WTC11 (cell line): ENCODE measurements around the gene RBFOX1. TPM values are rescaled to one million over a fixed set of nuclear protein-coding genes. Genes with fewer than 3 reads are reported as not detected.

Source experiments
- ATAC-seq: fragments of 200-7000 bp; cut with Tn5 transposase; 2 replicates; pipeline ENCODE4 v1.10.0; 2021; ENCODE audit warnings: mild to moderate bottlenecking, moderate library complexity
- CTCF ChIA-PET: fragments of 300-600 bp; sonication (Branson Sonifier 250); formaldehyde crosslinking; loops from one replicate; lab custom pipeline; 2021; ENCODE audit warnings: antibody characterized with exemption; lab: Charles Lee
- POLR2A ChIA-PET: fragments of 350-600 bp; sonication (Branson Sonifier 250); formaldehyde crosslinking; loops from one replicate; lab custom pipeline; 2021; ENCODE audit warnings: antibody characterized with exemption; lab: Charles Lee
- DNase-seq: peaks from one replicate; pipeline ENCODE4 v3.0.0; 2021; ENCODE audit warnings: low spot score
- H3K27ac Mint-ChIP-seq: 2 replicates; pipeline ENCODE4 v1.8.0; 2021; ENCODE audit warnings: mixed read lengths
- H3K27me3 Mint-ChIP-seq: 2 replicates; pipeline ENCODE4 v1.8.0; 2021; ENCODE audit warnings: low read depth, mild to moderate bottlenecking, moderate library complexity, mixed read lengths
- H3K36me3 Mint-ChIP-seq: 2 replicates; pipeline ENCODE4 v1.8.0; 2021; ENCODE audit warnings: mixed read lengths
- H3K4me1 Mint-ChIP-seq: 2 replicates; pipeline ENCODE4 v1.8.0; 2022; ENCODE audit warnings: mixed read lengths
- H3K4me3 Mint-ChIP-seq: 2 replicates; pipeline ENCODE4 v1.8.0; 2021; ENCODE audit warnings: mild to moderate bottlenecking, moderate library complexity, mixed read lengths
- H3K9me3 Mint-ChIP-seq: 2 replicates; pipeline ENCODE4 v1.8.0; 2021; ENCODE audit warnings: mixed read lengths
- ATF1 ChIP-seq: sonication (generic); formaldehyde crosslinking; IDR thresholded peaks from 2 replicates; pipeline ENCODE4 v1.8.1; 2023; ENCODE audit warnings: mild to moderate bottlenecking, moderate library complexity, missing genetic modification reagents
- ESRRA ChIP-seq: sonication (generic); formaldehyde crosslinking; IDR thresholded peaks from 2 replicates; pipeline ENCODE4 v1.8.1; 2022; ENCODE audit warnings: mild to moderate bottlenecking, missing genetic modification reagents, borderline replicate concordance
- GRHL2 ChIP-seq: fragments of 250-450 bp; sonication (Bioruptor Pico); IDR thresholded peaks from 2 replicates; pipeline ENCODE4 v1.8.0; 2022; ENCODE audit warnings: mild to moderate bottlenecking, moderate library complexity; ENCODE audit not compliant: insufficient replicate concordance, severe bottlenecking
- NR1H2 ChIP-seq: sonication (generic); formaldehyde crosslinking; IDR thresholded peaks from 2 replicates; pipeline ENCODE4 v1.9.0; 2021; ENCODE audit warnings: mild to moderate bottlenecking, moderate library complexity, missing genetic modification reagents
- SMAD3 ChIP-seq: sonication (generic); formaldehyde crosslinking; IDR thresholded peaks from 2 replicates; pipeline ENCODE4 v1.8.0; 2022; ENCODE audit warnings: missing genetic modification reagents, mild to moderate bottlenecking, borderline replicate concordance
- TP53 ChIP-seq: sonication (generic); formaldehyde crosslinking; IDR thresholded peaks from 2 replicates; pipeline ENCODE4 v1.8.1; 2023; ENCODE audit warnings: mild to moderate bottlenecking, missing genetic modification reagents
- total RNA-seq: library from RNA; stranded (reverse); gene quantifications from 3 replicates; pipeline ENCODE4 v1.2.3, GENCODE V29; 2021
- TF ChIP-seq, protein P1 (sequence below): sonication (generic); formaldehyde crosslinking; IDR thresholded peaks from 2 replicates; pipeline ENCODE4 v1.8.0; 2022; ENCODE audit warnings: mild to moderate bottlenecking, missing genetic modification reagents
- TF ChIP-seq, protein P2 (sequence below): sonication (generic); formaldehyde crosslinking; IDR thresholded peaks from 2 replicates; pipeline ENCODE4 v1.8.1; 2023; ENCODE audit warnings: mild to moderate bottlenecking, moderate library complexity, missing genetic modification reagents
- TF ChIP-seq, protein P3 (sequence below): sonication (generic); formaldehyde crosslinking; IDR thresholded peaks from 2 replicates; pipeline ENCODE4 v1.8.0; 2023; ENCODE audit warnings: mild to moderate bottlenecking, missing genetic modification reagents
- TF ChIP-seq, protein P4 (sequence below): sonication (generic); formaldehyde crosslinking; IDR thresholded peaks from 2 replicates; pipeline ENCODE4 v1.8.0; 2023; ENCODE audit warnings: missing genetic modification reagents
- TF ChIP-seq, protein P5 (sequence below): sonication (generic); formaldehyde crosslinking; IDR thresholded peaks from 2 replicates; pipeline ENCODE4 v1.8.0; 2022; ENCODE audit warnings: mild to moderate bottlenecking, missing genetic modification reagents
- TF ChIP-seq, protein P6 (sequence below): sonication (generic); formaldehyde crosslinking; IDR thresholded peaks from 2 replicates; pipeline ENCODE4 v1.8.0; 2023; ENCODE audit warnings: missing genetic modification reagents, mild to moderate bottlenecking, borderline replicate concordance
- TF ChIP-seq, protein P7 (sequence below): sonication (generic); formaldehyde crosslinking; IDR thresholded peaks from 2 replicates; pipeline ENCODE4 v1.8.1; 2022; ENCODE audit warnings: low read depth, missing genetic modification reagents, borderline replicate concordance
- TF ChIP-seq, protein P8 (sequence below): sonication (generic); formaldehyde crosslinking; IDR thresholded peaks from 2 replicates; pipeline ENCODE4 v1.8.1; 2023; ENCODE audit warnings: mild to moderate bottlenecking, missing genetic modification reagents, borderline replicate concordance

RBFOX1 gene
- total RNA-seq, 1 experiment from 2014 or later = 1.1 TPM

DNA sequence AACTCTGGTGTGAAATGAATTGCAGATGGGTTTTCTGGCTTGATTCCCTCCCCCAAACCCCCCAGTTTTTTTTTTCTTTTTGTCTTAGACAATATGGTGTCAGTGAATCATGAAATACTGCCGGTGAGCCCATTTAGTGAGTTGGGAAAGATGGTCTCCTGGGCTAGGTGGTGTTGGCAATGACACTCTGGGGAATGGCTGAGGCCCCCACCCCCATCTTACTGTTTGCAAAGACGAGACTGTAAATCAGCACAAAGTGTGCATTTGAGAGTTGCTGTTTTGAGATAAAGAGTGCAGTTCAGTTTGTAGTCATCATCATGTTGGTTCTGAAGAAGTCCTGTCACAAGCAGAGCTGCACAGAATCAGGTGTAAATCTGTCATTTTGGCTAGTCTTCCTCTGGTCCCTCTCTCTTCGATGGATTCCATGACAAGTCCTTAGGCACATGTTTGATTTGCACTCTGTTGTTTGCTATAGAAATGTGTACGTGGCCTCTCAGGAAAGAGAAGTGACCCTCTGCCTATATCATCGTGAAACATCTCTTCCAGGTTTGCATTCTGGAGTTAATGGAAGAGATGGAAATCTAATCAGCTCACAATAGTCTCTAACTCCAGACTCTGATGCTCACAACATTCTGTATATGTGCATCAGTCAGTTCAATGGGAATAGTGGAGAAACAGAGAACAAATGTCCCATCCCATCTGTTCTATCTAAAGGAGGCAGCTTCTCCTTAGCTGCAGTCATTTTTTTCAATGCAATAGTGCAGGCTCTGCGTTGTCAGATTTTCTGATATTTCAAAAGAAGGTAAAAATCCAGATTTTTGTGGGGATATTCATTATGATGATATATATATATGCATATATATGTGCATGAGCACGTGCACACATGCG, 34.6 kb downstream of the RBFOX1 start:
- peaks cover 70% of the 10 kb centered on the region for H3K36me3 Mint-ChIP-seq
- H3K27me3 Mint-ChIP-seq = peaks cover 15% of the 10 kb centered on the region
- DNase-seq (no peak), ATAC-seq (no peak)
- H3K9me3 Mint-ChIP-seq = peaks cover 50% of the 10 kb centered on the region
- ChIA-PET CTCF (no interaction called here), POLR2A (no interaction called here)
- no peak overlapping the region for H3K4me3 Mint-ChIP-seq
- no peak overlapping the region for H3K27ac Mint-ChIP-seq
- no peaks in the 10 kb centered on the region for H3K4me1 Mint-ChIP-seq
- TF ChIP-seq, protein P1, sequence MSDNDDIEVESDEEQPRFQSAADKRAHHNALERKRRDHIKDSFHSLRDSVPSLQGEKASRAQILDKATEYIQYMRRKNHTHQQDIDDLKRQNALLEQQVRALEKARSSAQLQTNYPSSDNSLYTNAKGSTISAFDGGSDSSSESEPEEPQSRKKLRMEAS (CRISPR knock-in tag) = no peak
- TF ChIP-seq NR1H2 = no peak
- TF ChIP-seq ESRRA (CRISPR knock-in tag) = no peak
- TF ChIP-seq, protein P2, sequence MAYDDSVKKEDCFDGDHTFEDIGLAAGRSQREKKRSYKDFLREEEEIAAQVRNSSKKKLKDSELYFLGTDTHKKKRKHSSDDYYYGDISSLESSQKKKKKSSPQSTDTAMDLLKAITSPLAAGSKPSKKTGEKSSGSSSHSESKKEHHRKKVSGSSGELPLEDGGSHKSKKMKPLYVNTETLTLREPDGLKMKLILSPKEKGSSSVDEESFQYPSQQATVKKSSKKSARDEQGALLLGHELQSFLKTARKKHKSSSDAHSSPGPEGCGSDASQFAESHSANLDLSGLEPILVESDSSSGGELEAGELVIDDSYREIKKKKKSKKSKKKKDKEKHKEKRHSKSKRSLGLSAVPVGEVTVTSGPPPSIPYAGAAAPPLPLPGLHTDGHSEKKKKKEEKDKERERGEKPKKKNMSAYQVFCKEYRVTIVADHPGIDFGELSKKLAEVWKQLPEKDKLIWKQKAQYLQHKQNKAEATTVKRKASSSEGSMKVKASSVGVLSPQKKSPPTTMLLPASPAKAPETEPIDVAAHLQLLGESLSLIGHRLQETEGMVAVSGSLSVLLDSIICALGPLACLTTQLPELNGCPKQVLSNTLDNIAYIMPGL = no peak
- TF ChIP-seq, protein P3, sequence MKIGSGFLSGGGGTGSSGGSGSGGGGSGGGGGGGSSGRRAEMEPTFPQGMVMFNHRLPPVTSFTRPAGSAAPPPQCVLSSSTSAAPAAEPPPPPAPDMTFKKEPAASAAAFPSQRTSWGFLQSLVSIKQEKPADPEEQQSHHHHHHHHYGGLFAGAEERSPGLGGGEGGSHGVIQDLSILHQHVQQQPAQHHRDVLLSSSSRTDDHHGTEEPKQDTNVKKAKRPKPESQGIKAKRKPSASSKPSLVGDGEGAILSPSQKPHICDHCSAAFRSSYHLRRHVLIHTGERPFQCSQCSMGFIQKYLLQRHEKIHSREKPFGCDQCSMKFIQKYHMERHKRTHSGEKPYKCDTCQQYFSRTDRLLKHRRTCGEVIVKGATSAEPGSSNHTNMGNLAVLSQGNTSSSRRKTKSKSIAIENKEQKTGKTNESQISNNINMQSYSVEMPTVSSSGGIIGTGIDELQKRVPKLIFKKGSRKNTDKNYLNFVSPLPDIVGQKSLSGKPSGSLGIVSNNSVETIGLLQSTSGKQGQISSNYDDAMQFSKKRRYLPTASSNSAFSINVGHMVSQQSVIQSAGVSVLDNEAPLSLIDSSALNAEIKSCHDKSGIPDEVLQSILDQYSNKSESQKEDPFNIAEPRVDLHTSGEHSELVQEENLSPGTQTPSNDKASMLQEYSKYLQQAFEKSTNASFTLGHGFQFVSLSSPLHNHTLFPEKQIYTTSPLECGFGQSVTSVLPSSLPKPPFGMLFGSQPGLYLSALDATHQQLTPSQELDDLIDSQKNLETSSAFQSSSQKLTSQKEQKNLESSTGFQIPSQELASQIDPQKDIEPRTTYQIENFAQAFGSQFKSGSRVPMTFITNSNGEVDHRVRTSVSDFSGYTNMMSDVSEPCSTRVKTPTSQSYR (CRISPR knock-in tag) = no peak
- TF ChIP-seq SMAD3 (CRISPR knock-in tag) = no peak
- TF ChIP-seq, protein P4, sequence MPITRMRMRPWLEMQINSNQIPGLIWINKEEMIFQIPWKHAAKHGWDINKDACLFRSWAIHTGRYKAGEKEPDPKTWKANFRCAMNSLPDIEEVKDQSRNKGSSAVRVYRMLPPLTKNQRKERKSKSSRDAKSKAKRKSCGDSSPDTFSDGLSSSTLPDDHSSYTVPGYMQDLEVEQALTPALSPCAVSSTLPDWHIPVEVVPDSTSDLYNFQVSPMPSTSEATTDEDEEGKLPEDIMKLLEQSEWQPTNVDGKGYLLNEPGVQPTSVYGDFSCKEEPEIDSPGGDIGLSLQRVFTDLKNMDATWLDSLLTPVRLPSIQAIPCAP = no peak
- TF ChIP-seq TP53 (CRISPR knock-in tag) = no peak
- TF ChIP-seq GRHL2 = no peak
- no peak for TF ChIP-seq ATF1 (CRISPR knock-in tag)
- TF ChIP-seq, protein P5, sequence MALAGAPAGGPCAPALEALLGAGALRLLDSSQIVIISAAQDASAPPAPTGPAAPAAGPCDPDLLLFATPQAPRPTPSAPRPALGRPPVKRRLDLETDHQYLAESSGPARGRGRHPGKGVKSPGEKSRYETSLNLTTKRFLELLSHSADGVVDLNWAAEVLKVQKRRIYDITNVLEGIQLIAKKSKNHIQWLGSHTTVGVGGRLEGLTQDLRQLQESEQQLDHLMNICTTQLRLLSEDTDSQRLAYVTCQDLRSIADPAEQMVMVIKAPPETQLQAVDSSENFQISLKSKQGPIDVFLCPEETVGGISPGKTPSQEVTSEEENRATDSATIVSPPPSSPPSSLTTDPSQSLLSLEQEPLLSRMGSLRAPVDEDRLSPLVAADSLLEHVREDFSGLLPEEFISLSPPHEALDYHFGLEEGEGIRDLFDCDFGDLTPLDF = no peak
- TF ChIP-seq, protein P6, sequence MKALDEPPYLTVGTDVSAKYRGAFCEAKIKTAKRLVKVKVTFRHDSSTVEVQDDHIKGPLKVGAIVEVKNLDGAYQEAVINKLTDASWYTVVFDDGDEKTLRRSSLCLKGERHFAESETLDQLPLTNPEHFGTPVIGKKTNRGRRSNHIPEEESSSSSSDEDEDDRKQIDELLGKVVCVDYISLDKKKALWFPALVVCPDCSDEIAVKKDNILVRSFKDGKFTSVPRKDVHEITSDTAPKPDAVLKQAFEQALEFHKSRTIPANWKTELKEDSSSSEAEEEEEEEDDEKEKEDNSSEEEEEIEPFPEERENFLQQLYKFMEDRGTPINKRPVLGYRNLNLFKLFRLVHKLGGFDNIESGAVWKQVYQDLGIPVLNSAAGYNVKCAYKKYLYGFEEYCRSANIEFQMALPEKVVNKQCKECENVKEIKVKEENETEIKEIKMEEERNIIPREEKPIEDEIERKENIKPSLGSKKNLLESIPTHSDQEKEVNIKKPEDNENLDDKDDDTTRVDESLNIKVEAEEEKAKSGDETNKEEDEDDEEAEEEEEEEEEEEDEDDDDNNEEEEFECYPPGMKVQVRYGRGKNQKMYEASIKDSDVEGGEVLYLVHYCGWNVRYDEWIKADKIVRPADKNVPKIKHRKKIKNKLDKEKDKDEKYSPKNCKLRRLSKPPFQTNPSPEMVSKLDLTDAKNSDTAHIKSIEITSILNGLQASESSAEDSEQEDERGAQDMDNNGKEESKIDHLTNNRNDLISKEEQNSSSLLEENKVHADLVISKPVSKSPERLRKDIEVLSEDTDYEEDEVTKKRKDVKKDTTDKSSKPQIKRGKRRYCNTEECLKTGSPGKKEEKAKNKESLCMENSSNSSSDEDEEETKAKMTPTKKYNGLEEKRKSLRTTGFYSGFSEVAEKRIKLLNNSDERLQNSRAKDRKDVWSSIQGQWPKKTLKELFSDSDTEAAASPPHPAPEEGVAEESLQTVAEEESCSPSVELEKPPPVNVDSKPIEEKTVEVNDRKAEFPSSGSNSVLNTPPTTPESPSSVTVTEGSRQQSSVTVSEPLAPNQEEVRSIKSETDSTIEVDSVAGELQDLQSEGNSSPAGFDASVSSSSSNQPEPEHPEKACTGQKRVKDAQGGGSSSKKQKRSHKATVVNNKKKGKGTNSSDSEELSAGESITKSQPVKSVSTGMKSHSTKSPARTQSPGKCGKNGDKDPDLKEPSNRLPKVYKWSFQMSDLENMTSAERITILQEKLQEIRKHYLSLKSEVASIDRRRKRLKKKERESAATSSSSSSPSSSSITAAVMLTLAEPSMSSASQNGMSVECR (CRISPR knock-in tag) = no peak
- TF ChIP-seq, protein P7, sequence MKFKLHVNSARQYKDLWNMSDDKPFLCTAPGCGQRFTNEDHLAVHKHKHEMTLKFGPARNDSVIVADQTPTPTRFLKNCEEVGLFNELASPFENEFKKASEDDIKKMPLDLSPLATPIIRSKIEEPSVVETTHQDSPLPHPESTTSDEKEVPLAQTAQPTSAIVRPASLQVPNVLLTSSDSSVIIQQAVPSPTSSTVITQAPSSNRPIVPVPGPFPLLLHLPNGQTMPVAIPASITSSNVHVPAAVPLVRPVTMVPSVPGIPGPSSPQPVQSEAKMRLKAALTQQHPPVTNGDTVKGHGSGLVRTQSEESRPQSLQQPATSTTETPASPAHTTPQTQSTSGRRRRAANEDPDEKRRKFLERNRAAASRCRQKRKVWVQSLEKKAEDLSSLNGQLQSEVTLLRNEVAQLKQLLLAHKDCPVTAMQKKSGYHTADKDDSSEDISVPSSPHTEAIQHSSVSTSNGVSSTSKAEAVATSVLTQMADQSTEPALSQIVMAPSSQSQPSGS = no peak
- TF ChIP-seq, protein P8, sequence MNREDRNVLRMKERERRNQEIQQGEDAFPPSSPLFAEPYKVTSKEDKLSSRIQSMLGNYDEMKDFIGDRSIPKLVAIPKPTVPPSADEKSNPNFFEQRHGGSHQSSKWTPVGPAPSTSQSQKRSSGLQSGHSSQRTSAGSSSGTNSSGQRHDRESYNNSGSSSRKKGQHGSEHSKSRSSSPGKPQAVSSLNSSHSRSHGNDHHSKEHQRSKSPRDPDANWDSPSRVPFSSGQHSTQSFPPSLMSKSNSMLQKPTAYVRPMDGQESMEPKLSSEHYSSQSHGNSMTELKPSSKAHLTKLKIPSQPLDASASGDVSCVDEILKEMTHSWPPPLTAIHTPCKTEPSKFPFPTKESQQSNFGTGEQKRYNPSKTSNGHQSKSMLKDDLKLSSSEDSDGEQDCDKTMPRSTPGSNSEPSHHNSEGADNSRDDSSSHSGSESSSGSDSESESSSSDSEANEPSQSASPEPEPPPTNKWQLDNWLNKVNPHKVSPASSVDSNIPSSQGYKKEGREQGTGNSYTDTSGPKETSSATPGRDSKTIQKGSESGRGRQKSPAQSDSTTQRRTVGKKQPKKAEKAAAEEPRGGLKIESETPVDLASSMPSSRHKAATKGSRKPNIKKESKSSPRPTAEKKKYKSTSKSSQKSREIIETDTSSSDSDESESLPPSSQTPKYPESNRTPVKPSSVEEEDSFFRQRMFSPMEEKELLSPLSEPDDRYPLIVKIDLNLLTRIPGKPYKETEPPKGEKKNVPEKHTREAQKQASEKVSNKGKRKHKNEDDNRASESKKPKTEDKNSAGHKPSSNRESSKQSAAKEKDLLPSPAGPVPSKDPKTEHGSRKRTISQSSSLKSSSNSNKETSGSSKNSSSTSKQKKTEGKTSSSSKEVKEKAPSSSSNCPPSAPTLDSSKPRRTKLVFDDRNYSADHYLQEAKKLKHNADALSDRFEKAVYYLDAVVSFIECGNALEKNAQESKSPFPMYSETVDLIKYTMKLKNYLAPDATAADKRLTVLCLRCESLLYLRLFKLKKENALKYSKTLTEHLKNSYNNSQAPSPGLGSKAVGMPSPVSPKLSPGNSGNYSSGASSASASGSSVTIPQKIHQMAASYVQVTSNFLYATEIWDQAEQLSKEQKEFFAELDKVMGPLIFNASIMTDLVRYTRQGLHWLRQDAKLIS = no peak
